Activated CD4-positive, alpha-beta T cell treated with anti-CD3 and anti-CD28 coated beads, Interleukin-2, amount 50 U/mL, for 16 hours (primary cell): ENCODE measurements around the gene THRAP3.
"Not testable (repeated sequence)": the region's sequence is repeated elsewhere in the genome, so short reads cannot be mapped to it uniquely, and the experiment has no call there.

ENCODE experiments used
- DNase-seq: peaks from one replicate; pipeline ENCODE4 v3.0.0-alpha.2; 2020

Gene THRAP3, protein sequence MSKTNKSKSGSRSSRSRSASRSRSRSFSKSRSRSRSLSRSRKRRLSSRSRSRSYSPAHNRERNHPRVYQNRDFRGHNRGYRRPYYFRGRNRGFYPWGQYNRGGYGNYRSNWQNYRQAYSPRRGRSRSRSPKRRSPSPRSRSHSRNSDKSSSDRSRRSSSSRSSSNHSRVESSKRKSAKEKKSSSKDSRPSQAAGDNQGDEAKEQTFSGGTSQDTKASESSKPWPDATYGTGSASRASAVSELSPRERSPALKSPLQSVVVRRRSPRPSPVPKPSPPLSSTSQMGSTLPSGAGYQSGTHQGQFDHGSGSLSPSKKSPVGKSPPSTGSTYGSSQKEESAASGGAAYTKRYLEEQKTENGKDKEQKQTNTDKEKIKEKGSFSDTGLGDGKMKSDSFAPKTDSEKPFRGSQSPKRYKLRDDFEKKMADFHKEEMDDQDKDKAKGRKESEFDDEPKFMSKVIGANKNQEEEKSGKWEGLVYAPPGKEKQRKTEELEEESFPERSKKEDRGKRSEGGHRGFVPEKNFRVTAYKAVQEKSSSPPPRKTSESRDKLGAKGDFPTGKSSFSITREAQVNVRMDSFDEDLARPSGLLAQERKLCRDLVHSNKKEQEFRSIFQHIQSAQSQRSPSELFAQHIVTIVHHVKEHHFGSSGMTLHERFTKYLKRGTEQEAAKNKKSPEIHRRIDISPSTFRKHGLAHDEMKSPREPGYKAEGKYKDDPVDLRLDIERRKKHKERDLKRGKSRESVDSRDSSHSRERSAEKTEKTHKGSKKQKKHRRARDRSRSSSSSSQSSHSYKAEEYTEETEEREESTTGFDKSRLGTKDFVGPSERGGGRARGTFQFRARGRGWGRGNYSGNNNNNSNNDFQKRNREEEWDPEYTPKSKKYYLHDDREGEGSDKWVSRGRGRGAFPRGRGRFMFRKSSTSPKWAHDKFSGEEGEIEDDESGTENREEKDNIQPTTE

GRCh38 chr1:36223996-36224536 is at the start of gene THRAP3:
Gene THRAP3 (plus strand): TSS chr1:36224443. CDS start chr1:36282564, 58,121 bp downstream.
- peak; percentile 100 for DNase-seq

- DNase-seq: no peak
Measured at GRCh38 chr1:36174713-36175112, 49.5 kb upstream of the THRAP3 start.

- DNase-seq: no peak
Measured at GRCh38 chr1:36175137-36176095, 48.8 kb upstream of the THRAP3 start.

DNA sequence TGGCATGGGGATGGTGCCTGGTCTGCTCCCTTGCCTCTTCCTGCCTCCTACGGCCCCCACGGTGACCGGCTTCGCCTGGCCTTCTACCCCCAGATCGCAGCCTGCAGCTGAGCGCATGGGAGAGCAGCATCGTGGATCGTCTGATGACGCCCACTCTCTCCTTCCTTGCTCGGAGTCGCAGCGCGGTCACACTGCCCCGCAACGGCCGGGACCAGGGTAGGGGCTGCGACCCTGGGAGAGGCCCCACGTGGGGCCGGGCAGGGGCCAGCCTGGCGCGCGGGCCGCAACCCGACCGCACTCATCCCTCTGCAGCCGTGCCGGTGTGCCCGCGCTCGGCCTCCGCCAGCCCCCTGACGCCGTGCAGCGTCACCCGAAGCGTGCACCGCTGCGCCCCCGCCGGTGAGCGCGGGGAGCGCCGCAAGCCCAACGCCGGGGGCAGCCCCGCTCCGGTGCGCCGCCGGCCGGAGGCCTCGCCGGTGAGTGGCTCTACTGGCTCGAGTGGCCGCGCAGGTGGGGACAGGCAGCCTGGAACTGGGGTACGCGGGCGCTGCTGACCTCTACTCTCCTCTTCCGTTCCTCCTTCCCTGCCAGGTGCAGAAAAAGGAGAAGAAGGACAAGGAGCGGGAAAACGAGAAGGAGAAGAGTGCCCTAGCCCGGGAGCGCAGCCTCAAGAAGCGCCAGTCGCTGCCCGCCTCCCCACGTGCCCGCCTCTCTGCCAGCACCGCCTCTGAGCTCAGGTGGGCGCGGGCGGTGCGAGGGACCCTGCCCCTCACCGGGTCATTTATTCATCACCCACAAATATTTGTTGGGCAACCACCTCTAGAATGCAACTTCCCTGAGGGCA is 47.9 kb upstream of the THRAP3 start:
- no peak for DNase-seq

- DNase-seq: no peak
Measured at GRCh38 chr1:36177589-36178431, 46.4 kb upstream of the THRAP3 start.

DNA sequence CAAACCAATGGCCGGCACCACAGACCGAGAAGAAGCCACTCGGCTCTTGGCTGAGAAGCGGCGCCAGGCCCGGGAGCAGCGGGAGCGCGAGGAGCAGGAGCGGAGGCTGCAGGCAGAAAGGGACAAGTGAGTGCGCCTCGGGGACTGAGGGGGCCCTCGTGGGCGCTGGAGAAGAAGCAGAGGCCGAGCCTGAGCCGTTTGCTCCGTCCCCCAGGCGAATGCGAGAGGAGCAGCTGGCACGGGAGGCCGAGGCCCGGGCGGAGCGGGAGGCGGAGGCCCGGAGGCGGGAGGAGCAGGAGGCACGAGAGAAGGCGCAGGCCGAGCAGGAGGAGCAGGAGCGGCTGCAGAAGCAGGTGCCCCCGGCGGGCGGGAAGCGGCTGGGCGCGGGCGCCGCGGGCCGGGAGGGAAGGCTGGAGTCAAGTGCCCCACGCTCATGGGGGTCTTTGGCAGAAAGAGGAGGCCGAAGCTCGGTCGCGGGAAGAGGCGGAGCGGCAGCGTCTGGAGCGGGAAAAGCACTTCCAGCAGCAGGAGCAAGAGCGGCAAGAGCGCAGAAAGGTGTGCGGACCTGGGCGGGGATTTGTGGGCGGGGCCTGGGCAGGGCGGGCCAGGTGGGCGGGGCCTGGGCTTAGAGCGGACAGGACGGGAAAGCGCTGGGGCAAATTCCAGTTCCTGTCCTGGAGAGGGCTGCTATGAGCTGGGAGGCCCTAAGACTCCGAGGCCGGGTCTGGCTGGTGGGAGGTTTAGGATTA is 45.6 kb upstream of the THRAP3 start:
- no peak for DNase-seq

DNA sequence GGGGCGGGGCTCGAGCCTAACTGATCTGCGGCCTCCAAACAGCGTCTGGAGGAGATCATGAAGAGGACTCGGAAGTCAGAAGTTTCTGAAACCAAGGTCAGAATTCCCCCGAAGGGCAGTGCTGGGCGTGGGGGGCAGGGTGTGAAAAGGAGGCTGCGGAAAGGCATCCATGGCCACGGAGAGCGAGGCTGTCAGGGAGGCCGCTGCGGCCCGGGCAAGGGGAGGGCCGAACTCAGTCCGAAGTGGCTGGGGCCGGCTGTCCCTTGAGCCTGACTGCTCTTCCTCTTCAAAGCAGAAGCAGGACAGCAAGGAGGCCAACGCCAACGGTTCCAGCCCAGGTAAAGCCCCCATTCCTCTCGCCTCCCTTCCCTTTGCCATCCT is 45.0 kb upstream of the THRAP3 start:
- DNase-seq: no peak

GRCh38 chr1:36182734-36183133 is 41.5 kb upstream of the THRAP3 start:
- DNase-seq: no peak

DNA sequence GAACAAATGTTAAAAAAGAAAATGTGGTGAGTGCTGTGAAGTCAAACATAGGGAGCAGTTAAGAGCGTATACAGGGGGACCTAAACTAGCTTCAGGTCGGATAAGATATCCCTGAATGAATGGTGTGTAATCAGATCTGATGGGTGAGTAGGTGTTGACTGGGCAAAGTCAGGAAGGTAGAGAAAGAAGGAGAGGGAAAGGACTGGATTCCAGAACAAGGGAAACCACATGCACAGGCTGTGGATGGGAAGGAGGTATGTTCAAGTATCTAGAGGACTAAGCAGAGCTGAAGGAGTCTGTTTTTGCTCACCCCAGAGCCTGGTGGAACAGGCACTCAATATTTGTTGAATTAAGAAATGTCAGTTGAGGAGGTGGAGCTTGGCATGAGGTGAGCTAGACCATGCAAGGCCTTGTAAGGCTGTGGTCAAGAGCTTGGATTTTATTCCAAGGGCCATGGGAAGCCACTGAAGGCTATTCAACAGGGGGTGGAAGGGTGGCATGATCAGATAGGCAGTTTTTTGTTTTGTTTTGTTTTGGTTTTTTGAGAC is 40.9 kb upstream of the THRAP3 start:
- DNase-seq: no peak

DNA sequence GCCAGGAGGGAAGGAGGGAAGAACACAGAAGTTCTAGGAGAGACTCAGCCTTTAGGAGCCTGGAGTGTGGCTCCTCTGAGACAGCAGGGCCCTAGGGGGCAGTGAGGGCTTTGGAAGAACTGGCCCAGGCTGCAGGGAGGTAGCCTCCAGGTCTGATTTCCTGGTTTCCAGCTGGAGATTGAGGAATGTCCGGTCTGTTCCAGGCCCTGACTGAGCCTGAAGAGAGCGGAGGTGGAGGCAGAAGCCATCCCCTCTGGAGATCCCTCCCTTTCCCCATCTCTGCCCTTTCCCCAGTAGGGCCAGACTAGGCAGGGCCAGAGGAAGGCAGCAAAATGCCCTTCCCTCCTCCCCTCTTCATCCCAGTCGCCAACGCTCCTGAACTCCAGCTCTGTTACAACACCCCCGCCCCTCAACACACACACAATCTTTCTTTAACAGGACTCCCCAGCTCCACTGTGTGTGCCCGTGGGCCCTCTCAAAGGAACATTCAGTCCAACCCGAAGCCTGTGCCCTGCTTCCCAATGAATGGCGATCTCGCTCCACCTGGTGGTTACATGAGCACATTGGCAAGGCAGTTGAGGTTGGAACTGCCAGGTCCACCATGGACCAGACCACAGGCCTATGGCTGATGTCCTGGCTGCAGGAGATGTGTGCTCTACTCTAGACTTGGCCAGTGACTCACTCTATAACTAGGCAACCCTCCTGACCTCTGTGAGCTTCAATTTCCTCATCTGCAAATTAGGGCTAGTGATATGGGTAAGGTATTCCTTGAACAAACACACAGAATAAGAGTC is 36.2 kb upstream of the THRAP3 start:
- DNase-seq: peak; percentile 82

DNA sequence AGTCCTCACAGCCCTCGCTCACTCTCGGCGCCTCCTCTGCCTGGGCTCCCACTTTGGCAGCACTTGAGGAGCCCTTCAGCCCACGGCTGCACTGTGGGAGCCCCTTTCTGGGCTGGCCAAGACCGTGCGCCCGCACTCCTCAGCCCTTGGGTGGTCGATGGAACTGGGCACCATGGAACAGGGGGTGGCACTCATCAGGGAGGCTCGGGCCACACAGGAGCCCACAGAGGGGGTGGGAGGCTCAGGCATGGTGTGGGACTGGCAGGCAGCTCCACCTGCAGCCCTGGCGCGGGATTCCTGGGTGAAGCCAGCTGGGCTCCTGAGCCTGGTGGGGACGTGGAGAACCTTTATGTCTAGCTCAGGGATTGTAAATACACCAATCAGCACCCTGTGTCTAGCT is 27.4 kb upstream of the THRAP3 start:
- DNase-seq: not testable (repeated sequence)

- no peak for DNase-seq
Measured at GRCh38 chr1:36198641-36199040, 25.6 kb upstream of the THRAP3 start.

- no peak for DNase-seq
Measured at GRCh38 chr1:36199934-36200741, 24.1 kb upstream of the THRAP3 start.

- DNase-seq: no peak
Measured at GRCh38 chr1:36203027-36203553, 21.2 kb upstream of the THRAP3 start.

GRCh38 chr1:36203554-36204346 is 20.5 kb upstream of the THRAP3 start:
- DNase-seq: no peak

GRCh38 chr1:36204347-36204909 is 19.8 kb upstream of the THRAP3 start:
- no peak for DNase-seq
